Endothelial cell of umbilical vein (primary cell): ENCODE measurements around the gene TOP2A. TPM values are rescaled to one million over a fixed set of nuclear protein-coding genes. Genes with fewer than 3 reads are reported as not detected.

Source experiments
- BruUV-seq: library from RNA; stranded (reverse); fragments of 400-500 nt; replicated peaks from 2 replicates; lab custom pipeline; 2021; lab: Mats Ljungman, UMichigan
- CTCF ChIA-PET: fragments of 300-600, 350-600 bp; sonication (Branson Sonifier 250); formaldehyde crosslinking; loops from one replicate; lab custom pipeline; 2021; ENCODE audit warnings: antibody characterized with exemption, inconsistent platforms; lab: Charles Lee
- POLR2A ChIA-PET: fragments of 300-600, 350-600 bp; sonication (Branson Sonifier 250); formaldehyde crosslinking; loops from one replicate; lab custom pipeline; 2021; ENCODE audit warnings: antibody characterized with exemption, inconsistent platforms; lab: Charles Lee
- DNase-seq: peaks from one replicate; pipeline ENCODE4 v3.0.0-alpha.2; 2011; ENCODE audit warnings: low read depth, low spot score
- FAIRE-seq: peaks from 2 replicates; lab custom pipeline; 2011; peaks lifted over from hg19 to GRCh38; lab: Jason Lieb, UNC
- H2AFZ ChIP-seq: 2 replicates; pipeline ENCODE4 v1.6.0; 2012; ENCODE audit warnings: low read depth, low read length, control low read depth, inconsistent platforms
- H3K27ac ChIP-seq: 2 replicates; pipeline ENCODE4 v1.5.1; 2011; ENCODE audit warnings: low read depth, mild to moderate bottlenecking, control low read depth, low read length, moderate library complexity; ENCODE audit not compliant: insufficient read depth
- H3K27me3 ChIP-seq, 2 experiments: 2 replicates each; pipeline versions ENCODE4 v1.6.0 to v1.6.1; 2011; ENCODE audit warnings: low read length in 2 of 2, mixed read lengths in 1 of 2; ENCODE audit not compliant: control insufficient read depth in 2 of 2, insufficient read depth in 2 of 2
- H3K36me3 ChIP-seq, 2 experiments: 2 replicates in 1 of 2; 3 replicates in 1 of 2; pipeline ENCODE4 v1.5.1; 2011; ENCODE audit warnings: low read length in 2 of 2, mild to moderate bottlenecking in 1 of 2, moderate library complexity in 1 of 2; ENCODE audit not compliant: control insufficient read depth in 2 of 2, insufficient read depth in 2 of 2; ENCODE audit errors: extremely low read depth in 1 of 2
- H3K4me1 ChIP-seq: 3 replicates; pipeline ENCODE4 v1.5.1; 2011; ENCODE audit warnings: mild to moderate bottlenecking, low read length; ENCODE audit not compliant: control insufficient read depth, insufficient read depth; ENCODE audit errors: extremely low read depth
- H3K4me2 ChIP-seq: 2 replicates; pipeline ENCODE4 v1.6.1; 2011; ENCODE audit warnings: low read length, control low read depth, mixed read lengths; ENCODE audit not compliant: insufficient read depth
- H3K4me3 ChIP-seq, 3 experiments: fragments of 200-600 bp in 1 of 3; sonication (generic), shearing (Covaris generic) in 1 of 3; replicated peaks in 1 of 3; 2 replicates each; pipeline ENCODE4 v1.5.1; 2011 to 2016; ENCODE audit warnings: control low read depth in 3 of 3, low read length in 3 of 3, mild to moderate bottlenecking in 2 of 3, inconsistent platforms in 1 of 3, low read depth in 1 of 3, moderate library complexity in 1 of 3; ENCODE audit not compliant: insufficient read depth in 1 of 3
- H3K79me2 ChIP-seq: 2 replicates; pipeline ENCODE4 v1.6.0; 2012; ENCODE audit warnings: low read length, inconsistent platforms; ENCODE audit not compliant: control insufficient read depth, insufficient read depth
- H3K9ac ChIP-seq: replicated peaks from 2 replicates; pipeline ENCODE3; 2011; ENCODE audit warnings: low read length, control low read depth; ENCODE audit not compliant: insufficient read depth; ENCODE audit errors: extremely low read depth
- H3K9me1 ChIP-seq: replicated peaks from 3 replicates; pipeline ENCODE4 v1.6.0; 2011; ENCODE audit warnings: mild to moderate bottlenecking, low read length; ENCODE audit not compliant: control insufficient read depth, insufficient read depth; ENCODE audit errors: extremely low read depth
- H3K9me3 ChIP-seq: replicated peaks from 2 replicates; pipeline ENCODE4 v1.5.1; 2012; ENCODE audit warnings: low read length, inconsistent platforms; ENCODE audit not compliant: control insufficient read depth, insufficient read depth
- H4K20me1 ChIP-seq: replicated peaks from 2 replicates; pipeline ENCODE3; 2011; ENCODE audit warnings: mild to moderate bottlenecking, low read length; ENCODE audit not compliant: control insufficient read depth, insufficient read depth; ENCODE audit errors: extremely low read depth
- CTCF ChIP-seq, 2 donors: IDR thresholded peaks; 1 replicate in 1 of 2; 2 replicates in 1 of 2; pipeline ENCODE4 v1.5.1; 2011; ENCODE audit warnings: low read length in 2 of 2, mild to moderate bottlenecking in 2 of 2, moderate library complexity in 2 of 2, control low read depth in 1 of 2, inconsistent platforms in 1 of 2, low read depth in 1 of 2; ENCODE audit not compliant: insufficient read depth in 1 of 2; ENCODE audit errors: extremely low read depth in 1 of 2
- EZH2 ChIP-seq: IDR thresholded peaks from 2 replicates; pipeline ENCODE4 v1.6.1; 2012; ENCODE audit warnings: borderline replicate concordance, low read depth, mild to moderate bottlenecking, moderate library complexity, low read length, inconsistent platforms; ENCODE audit not compliant: severe bottlenecking
- FOS ChIP-seq: IDR thresholded peaks from 2 replicates; pipeline ENCODE4 v1.6.1; 2011; ENCODE audit warnings: mild to moderate bottlenecking, low read length, moderate library complexity, borderline replicate concordance; ENCODE audit not compliant: insufficient read depth
- GATA2 ChIP-seq: IDR thresholded peaks from 2 replicates; pipeline ENCODE4 v1.7.0; 2011; ENCODE audit warnings: low read depth, mild to moderate bottlenecking, moderate library complexity, mixed read lengths, low read length; ENCODE audit not compliant: insufficient read length, insufficient read depth
- JUN ChIP-seq: IDR thresholded peaks from 2 replicates; pipeline ENCODE4 v1.6.1; 2011; ENCODE audit warnings: borderline replicate concordance, low read depth; ENCODE audit not compliant: insufficient read length, insufficient read depth
- MYC ChIP-seq: IDR thresholded peaks from one replicate; pipeline ENCODE4 v1.6.1; 2011; ENCODE audit warnings: mild to moderate bottlenecking, low read depth, low read length
- POLR2A ChIP-seq: IDR thresholded peaks from 2 replicates; pipeline ENCODE4 v1.6.1; 2012; ENCODE audit warnings: low read depth, mild to moderate bottlenecking, control low read depth, low read length
- POLR2AphosphoS5 ChIP-seq: IDR thresholded peaks from 2 replicates; pipeline ENCODE4 v1.6.1; 2012; ENCODE audit warnings: low read depth, mild to moderate bottlenecking, control low read depth, low read length, moderate library complexity; ENCODE audit not compliant: insufficient read depth
- dilution Hi-C: fragments of 300-500 bp; cut with MboI; formaldehyde crosslinking; loops from one replicate; pipeline ENCODE4 v1.15.0; 2019; ENCODE audit warnings: low sequenced_read_pairs; ENCODE audit not compliant: extremely low pct_ligation_motif_present
- intact Hi-C: fragments of 100-400 bp; cut with micrococcal nuclease; formaldehyde crosslinking; loops from one replicate; pipeline ENCODE4 v1.10.0; 2022
- polyA plus RNA-seq, 4 experiments: library from polyadenylated mRNA; depleted of rRNA in 3 of 4; stranded (reverse) in 3 of 4; unstranded in 1 of 4; fragments of >200 nt; gene quantifications; 2 replicates each; pipeline versions ENCODE4 v1.2.1 to v1.2.3, GENCODE V29; 2011 to 2012; ENCODE audit warnings: missing spikeins in 1 of 4
- total RNA-seq: library from RNA; stranded (reverse); gene quantifications from 2 replicates; pipeline ENCODE4 v1.2.3, GENCODE V29; 2021
- TF ChIP-seq, protein P1 (sequence below): IDR thresholded peaks from 2 replicates; pipeline ENCODE4 v1.6.1; 2011; ENCODE audit not compliant: insufficient read depth, insufficient read length

The TOP2A gene
- total and polyA plus RNA-seq, 2 donors (not counting 3 experiments of a cell fraction or from before 2014, with no cell fraction given) = 31.3 to 160 TPM

DNA sequence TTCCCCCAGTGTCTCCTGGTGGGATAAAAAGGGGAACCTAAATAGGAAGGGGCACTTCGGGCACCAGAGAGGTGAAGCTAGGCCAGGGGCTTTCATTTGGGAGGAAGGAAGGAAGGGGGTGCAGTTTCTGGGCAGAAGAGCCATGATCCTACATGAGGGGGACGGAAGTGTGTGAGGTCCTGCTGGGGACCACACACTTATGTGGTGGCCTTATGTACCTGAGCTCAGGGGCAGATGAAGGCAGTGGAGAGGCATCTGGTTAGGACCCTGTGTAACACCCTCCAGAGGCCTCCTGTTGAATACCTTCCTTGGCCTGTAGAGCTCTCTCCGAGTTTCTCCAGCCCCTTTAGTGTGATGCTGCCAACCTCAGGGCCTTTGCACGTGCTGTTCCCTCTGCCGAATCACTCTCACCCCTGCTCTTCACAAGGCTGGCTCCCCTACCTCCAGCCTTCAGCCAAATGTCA, 46.7 kb upstream of the TOP2A start:
- no peaks in the 10 kb centered on the region for H3K4me1 ChIP-seq
- no peak overlapping the region for H3K9ac ChIP-seq
- ChIA-PET POLR2A (no interaction called here), CTCF (interaction anchor here (1.4 to 5.9 kb wide), 4 partner anchors 12 to 69 kb away, joined by 3 to 43 read pairs (median 6); no protein-coding TSS in a partner anchor)
- no peaks in the 10 kb centered on the region for H3K9me3 ChIP-seq
- H3K79me2 ChIP-seq = no peaks in the 10 kb centered on the region
- no peak overlapping the region for H3K4me2 ChIP-seq
- H3K9me1 ChIP-seq = no peaks in the 10 kb centered on the region
- H3K4me3 ChIP-seq = no peak overlapping the region
- dilution Hi-C loops = no loop called here
- intact Hi-C loops = no loop called here
- DNase-seq = no peak
- peaks cover 0 to 6% of the 10 kb centered on the region in 2 experiments for H3K27me3 ChIP-seq
- H4K20me1 ChIP-seq = no peaks in the 10 kb centered on the region
- H3K36me3 ChIP-seq = no peaks in the 10 kb centered on the region
- H2AFZ ChIP-seq = no peak overlapping the region
- no peak overlapping the region for H3K27ac ChIP-seq
- no peak for TF ChIP-seq POLR2AphosphoS5
- TF ChIP-seq POLR2A = peak; percentile 59
- no peak for TF ChIP-seq JUN
- TF ChIP-seq EZH2 = no peak
- no peak for TF ChIP-seq MYC
- BruUV-seq = no TSS peak
- FAIRE-seq = no peak

GRCh38 chr17:40463122-40463550, 45.4 kb upstream of the TOP2A start:
- DNase-seq = no peak
- Histone ChIP-seq H4K20me1 (no peaks in the 10 kb centered on the region), H3K27me3 (peaks cover 0 to 6% of the 10 kb centered on the region in 2 experiments), H3K4me3 (no peak overlapping the region), H3K9me1 (no peaks in the 10 kb centered on the region), H3K4me1 (no peaks in the 10 kb centered on the region), H3K79me2 (no peaks in the 10 kb centered on the region), H3K4me2 (no peak overlapping the region), H3K9me3 (no peaks in the 10 kb centered on the region), H3K9ac (no peak overlapping the region), H2AFZ (no peak overlapping the region), H3K36me3 (peaks cover 0 to 11% of the 10 kb centered on the region in 2 experiments), H3K27ac (no peak overlapping the region)
- no peak for TF ChIP-seq JUN
- TF ChIP-seq POLR2AphosphoS5 = no peak
- no peak for TF ChIP-seq EZH2
- no peak for TF ChIP-seq FOS
- no peak for TF ChIP-seq MYC
- TF ChIP-seq, protein P1, sequence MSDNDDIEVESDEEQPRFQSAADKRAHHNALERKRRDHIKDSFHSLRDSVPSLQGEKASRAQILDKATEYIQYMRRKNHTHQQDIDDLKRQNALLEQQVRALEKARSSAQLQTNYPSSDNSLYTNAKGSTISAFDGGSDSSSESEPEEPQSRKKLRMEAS = no peak
- TF ChIP-seq GATA2 = no peak
- no peak for TF ChIP-seq POLR2A
- no peak for TF ChIP-seq CTCF (IDR thresholded peaks at IDR 0.05; ENCODE audit: extremely low read depth in 1 of 2, insufficient read depth in 1 of 2, low read depth in 1 of 2, low read length in 2 of 2)
- no TSS peak for BruUV-seq
- intact Hi-C loops (no loop called here), dilution Hi-C loops (no loop called here)
- no peak for FAIRE-seq
- CTCF ChIA-PET = interaction anchor here (0.8 to 5.9 kb wide), 3 partner anchors 12 to 14 kb away, joined by 3 to 43 read pairs (median 3); no protein-coding TSS in a partner anchor
- POLR2A ChIA-PET = interaction anchor here (0.7 kb wide), 1 partner anchor 35 kb away, joined by 5 read pairs; no protein-coding TSS in a partner anchor
